H1 (cell line): Measurements from ENCODE around the gene HS3ST6. TPM values are rescaled to one million over a fixed set of nuclear protein-coding genes. Genes with fewer than 3 reads are reported as not detected.
A peak's percentile ranks its signal among the peaks of the same experiment; 100 is the strongest.

ENCODE experiments used
- CTCF ChIA-PET: fragments of 300-600 bp; sonication (Branson Sonifier 250); formaldehyde crosslinking; loops from one replicate; lab custom pipeline; 2021; ENCODE audit not compliant: partially characterized antibody; lab: Charles Lee
- POLR2A ChIA-PET: fragments of 300-600 bp; sonication (Branson Sonifier 250); formaldehyde crosslinking; loops from one replicate; lab custom pipeline; 2021; ENCODE audit warnings: inconsistent platforms; ENCODE audit not compliant: partially characterized antibody; lab: Charles Lee
- DNase-seq, 2 experiments: peaks; one replicate each; pipeline versions ENCODE4 v3.0.0 to v3.0.0-alpha.2; 2010 to 2022; ENCODE audit warnings: low spot score in 2 of 2, low read depth in 1 of 2, mixed read lengths in 1 of 2
- FAIRE-seq: peaks from 2 replicates; lab custom pipeline; 2011; peaks lifted over from hg19 to GRCh38; lab: Jason Lieb, UNC
- H2AFZ ChIP-seq: 2 replicates; pipeline ENCODE4 v1.8.1; 2012; ENCODE audit warnings: low read length, inconsistent platforms
- H2AK5ac ChIP-seq: 2 replicates; pipeline ENCODE4 v1.6.1; 2013; ENCODE audit warnings: low read depth, low read length
- H2BK120ac ChIP-seq: replicated peaks from 2 replicates; pipeline ENCODE3; 2013; ENCODE audit warnings: low read depth, low read length, inconsistent platforms
- H2BK12ac ChIP-seq: 2 replicates; pipeline ENCODE4 v1.6.1; 2013; ENCODE audit warnings: low read depth, low read length
- H2BK15ac ChIP-seq: 2 replicates; pipeline ENCODE4 v1.6.1; 2013; ENCODE audit warnings: low read length
- H2BK20ac ChIP-seq: 2 replicates; pipeline ENCODE4 v1.6.1; 2013; ENCODE audit warnings: low read length
- H2BK5ac ChIP-seq: 2 replicates; pipeline ENCODE4 v1.6.1; 2013; ENCODE audit warnings: low read depth, low read length
- H3K14ac ChIP-seq: 2 replicates; pipeline ENCODE4 v1.6.1; 2013; ENCODE audit warnings: inconsistent platforms; ENCODE audit not compliant: insufficient read length
- H3K18ac ChIP-seq: 2 replicates; pipeline ENCODE4 v1.6.1; 2013; ENCODE audit warnings: low read length; ENCODE audit errors: extremely low read depth
- H3K23ac ChIP-seq: 2 replicates; pipeline ENCODE4 v1.6.1; 2013; ENCODE audit warnings: inconsistent platforms; ENCODE audit not compliant: insufficient read length
- H3K23me2 ChIP-seq: 2 replicates; pipeline ENCODE4 v1.6.1; 2013; ENCODE audit warnings: low read depth, low read length
- H3K27ac ChIP-seq: 2 replicates; pipeline ENCODE4 v1.6.1; 2011; ENCODE audit warnings: low read depth, low read length, inconsistent platforms
- H3K27me3 ChIP-seq, 4 experiments: replicated peaks in 1 of 4; 1 replicate in 1 of 4; 2 replicates in 3 of 4; pipeline versions ENCODE4 v1.6.1 to v1.8.1; 2011 to 2013; ENCODE audit warnings: low read length in 3 of 4, mild to moderate bottlenecking in 3 of 4, inconsistent platforms in 2 of 4, mixed read lengths in 2 of 4, moderate library complexity in 1 of 4; ENCODE audit not compliant: control insufficient read depth in 3 of 4, insufficient read depth in 3 of 4; ENCODE audit errors: extremely low read depth in 1 of 4
- H3K36me3 ChIP-seq, 4 experiments: 2 replicates each; pipeline versions ENCODE4 v1.6.1 to v1.8.1; 2011 to 2013; ENCODE audit warnings: mild to moderate bottlenecking in 4 of 4, low read length in 3 of 4, moderate library complexity in 2 of 4, control low read depth in 1 of 4, inconsistent platforms in 1 of 4; ENCODE audit not compliant: insufficient read depth in 4 of 4, control insufficient read depth in 2 of 4
- H3K4ac ChIP-seq: replicated peaks from 2 replicates; pipeline ENCODE3; 2013; ENCODE audit warnings: low read length, low read depth, mixed read lengths, inconsistent platforms; ENCODE audit not compliant: insufficient read length
- H3K4me1 ChIP-seq, 4 experiments: replicated peaks in 1 of 4; 1 replicate in 1 of 4; 2 replicates in 3 of 4; pipeline versions ENCODE4 v1.6.1 to v1.8.1; 2011 to 2013; ENCODE audit warnings: low read length in 3 of 4, inconsistent platforms in 2 of 4, mixed read lengths in 1 of 4; ENCODE audit not compliant: insufficient read depth in 4 of 4, control insufficient read depth in 3 of 4
- H3K4me2 ChIP-seq, 2 experiments: 2 replicates each; pipeline versions ENCODE4 v1.6.1 to v1.8.1; 2011 to 2013; ENCODE audit warnings: low read depth in 2 of 2, low read length in 2 of 2, control low read depth in 1 of 2, inconsistent platforms in 1 of 2, mild to moderate bottlenecking in 1 of 2; ENCODE audit not compliant: insufficient read depth in 1 of 2
- H3K4me3 ChIP-seq, 4 experiments: fragments of 200-600, 300-600 bp in 1 of 4; sonication (generic), shearing (Covaris generic), sonication (Bioruptor Twin) in 1 of 4; 2 replicates each; pipeline versions ENCODE4 v1.5.1 to v1.8.1; 2011 to 2016; ENCODE audit warnings: low read length in 4 of 4, low read depth in 3 of 4, control low read depth in 2 of 4, inconsistent platforms in 2 of 4, mild to moderate bottlenecking in 2 of 4, mixed read lengths in 1 of 4, moderate library complexity in 1 of 4; ENCODE audit not compliant: insufficient read depth in 2 of 4; ENCODE audit errors: extremely low read depth in 1 of 4
- H3K56ac ChIP-seq: replicated peaks from 2 replicates; pipeline ENCODE3; 2013; ENCODE audit warnings: low read depth, mild to moderate bottlenecking, mixed read lengths, low read length, inconsistent platforms; ENCODE audit not compliant: insufficient read length
- H3K79me1 ChIP-seq: 2 replicates; pipeline ENCODE4 v1.6.1; 2013; ENCODE audit warnings: low read depth, low read length, control low read depth
- H3K79me2 ChIP-seq, 2 experiments: 2 replicates each; pipeline versions ENCODE4 v1.6.1 to v1.8.1; 2012 to 2013; ENCODE audit warnings: low read length in 2 of 2, mild to moderate bottlenecking in 2 of 2, inconsistent platforms in 1 of 2; ENCODE audit not compliant: insufficient read depth in 2 of 2, control insufficient read depth in 1 of 2
- H3K9ac ChIP-seq, 4 experiments: replicated peaks in 1 of 4; 1 replicate in 1 of 4; 2 replicates in 3 of 4; pipeline versions ENCODE4 v1.6.1 to v1.8.1; 2011 to 2013; ENCODE audit warnings: low read depth in 3 of 4, low read length in 3 of 4, control low read depth in 2 of 4, mild to moderate bottlenecking in 2 of 4, moderate library complexity in 2 of 4, inconsistent platforms in 1 of 4; ENCODE audit errors: extremely low read depth in 1 of 4
- H3K9me3 ChIP-seq, 2 experiments: 2 replicates each; pipeline versions ENCODE4 v1.6.1 to v1.8.1; 2012 to 2013; ENCODE audit warnings: mild to moderate bottlenecking in 2 of 2, moderate library complexity in 2 of 2, control low read depth in 1 of 2, inconsistent platforms in 1 of 2, low read depth in 1 of 2, low read length in 1 of 2, mixed read lengths in 1 of 2; ENCODE audit not compliant: insufficient read depth in 2 of 2
- H4K20me1 ChIP-seq, 2 experiments: replicated peaks in 1 of 2; 2 replicates each; pipeline versions ENCODE3 to v1.8.1; 2011 to 2013; ENCODE audit warnings: inconsistent platforms in 2 of 2, low read length in 2 of 2, mild to moderate bottlenecking in 1 of 2; ENCODE audit not compliant: insufficient read depth in 2 of 2, control insufficient read depth in 1 of 2
- H4K5ac ChIP-seq: 2 replicates; pipeline ENCODE4 v1.6.1; 2013; ENCODE audit warnings: low read length, low read depth, mixed read lengths, inconsistent platforms; ENCODE audit not compliant: insufficient read length
- H4K8ac ChIP-seq: 2 replicates; pipeline ENCODE4 v1.8.0; 2013; ENCODE audit warnings: mild to moderate bottlenecking, moderate library complexity, low read length, inconsistent platforms; ENCODE audit not compliant: insufficient read depth; ENCODE audit errors: extremely low read depth
- H4K91ac ChIP-seq: replicated peaks from 2 replicates; pipeline ENCODE3; 2013; ENCODE audit warnings: low read length, mixed read lengths, inconsistent platforms; ENCODE audit not compliant: insufficient read length
- ASH2L ChIP-seq: fragments of 200-600, 300-600 bp; sonication (generic); IDR thresholded peaks from one replicate; pipeline ENCODE4 v1.7.1; 2017; ENCODE audit warnings: low read length
- ATF3 ChIP-seq: IDR thresholded peaks from 2 replicates; pipeline ENCODE4 v1.6.1; 2011; ENCODE audit warnings: low read depth, mild to moderate bottlenecking, low read length; ENCODE audit not compliant: insufficient read depth
- CBX5 ChIP-seq: fragments of 300-800, 300-1000 bp; sonication (generic); IDR thresholded peaks from 2 replicates; pipeline ENCODE4 v1.7.1; 2016; ENCODE audit warnings: antibody characterized with exemption, low read length, low read depth
- CREB1 ChIP-seq: IDR thresholded peaks from 2 replicates; pipeline ENCODE4 v1.6.1; 2012; ENCODE audit warnings: inconsistent platforms
- GTF2F1 ChIP-seq: IDR thresholded peaks from 2 replicates; pipeline ENCODE4 v1.6.1; 2012; ENCODE audit warnings: low read depth, low read length, improper control_type of control experiment, borderline replicate concordance
- KDM1A ChIP-seq: fragments of 200-600, 300-600 bp; sonication (generic); IDR thresholded peaks from 2 replicates; pipeline ENCODE4 v1.7.1; 2016; ENCODE audit warnings: mild to moderate bottlenecking, low read length, borderline replicate concordance
- KDM5A ChIP-seq: fragments of 200-600 bp; IDR thresholded peaks from 2 replicates; pipeline ENCODE4 v1.7.1; 2012; ENCODE audit warnings: mild to moderate bottlenecking, low read length, inconsistent platforms, mixed read lengths
- PHF8 ChIP-seq: fragments of 200-600 bp; sonication (generic); conservative IDR thresholded peaks from 2 replicates; pipeline ENCODE4 v1.7.1; 2012; ENCODE audit warnings: low read depth, mild to moderate bottlenecking, inconsistent platforms, low read length, moderate library complexity
- RAD21 ChIP-seq, 2 experiments: IDR thresholded peaks in 1 of 2; conservative IDR thresholded peaks in 1 of 2; 2 replicates each; pipeline ENCODE4 v1.6.1; 2011; ENCODE audit warnings: low read depth in 2 of 2, low read length in 2 of 2, improper control_type of control experiment in 1 of 2, inconsistent platforms in 1 of 2, mild to moderate bottlenecking in 1 of 2, moderate library complexity in 1 of 2
- SIN3A ChIP-seq, 2 experiments: IDR thresholded peaks in 1 of 2; conservative IDR thresholded peaks in 1 of 2; 2 replicates each; pipeline ENCODE4 v1.6.1; 2011 to 2012; ENCODE audit warnings: low read length in 2 of 2, improper control_type of control experiment in 1 of 2, low read depth in 1 of 2, mild to moderate bottlenecking in 1 of 2
- SP1 ChIP-seq: IDR thresholded peaks from 2 replicates; pipeline ENCODE4 v1.6.1; 2011; ENCODE audit warnings: low read depth, low read length
- TAF7 ChIP-seq: optimal IDR thresholded peaks from 2 replicates; pipeline ENCODE3; 2011; ENCODE audit warnings: low read depth, mild to moderate bottlenecking, inconsistent platforms, low read length, moderate library complexity, borderline replicate concordance
- TBP ChIP-seq: IDR thresholded peaks from 2 replicates; pipeline ENCODE4 v1.6.1; 2011; ENCODE audit warnings: low read depth, low read length, improper control_type of control experiment
- WGBS, 2 experiments: shearing (Covaris generic) in 1 of 2; methylation state at CpG; one replicate each; pipeline versions ENCODE4 v1.1.6 to v1.1.7; 2013 to 2015; ENCODE audit warnings: low lambda C conversion rate in 2 of 2, mixed read lengths in 2 of 2, inconsistent platforms in 1 of 2, low coverage in 1 of 2, missing lambda C conversion rate in 1 of 2; ENCODE audit not compliant: insufficient replicate concordance in 2 of 2, insufficient coverage in 1 of 2, insufficient read length in 1 of 2; ENCODE audit errors: extremely low coverage in 1 of 2, missing lambda C conversion rate in 1 of 2; 5-methylcytosine and 5-hydroxymethylcytosine counted together
- polyA plus RNA-seq, 7 experiments: library from polyadenylated mRNA; depleted of rRNA in 3 of 7; stranded (reverse) in 5 of 7; unstranded in 2 of 7; fragments of >200 nt in 5 of 7; fragments of 200-250 nt in 2 of 7; gene quantifications; 1 replicate in 5 of 7; 2 replicates in 1 of 7; 4 replicates in 1 of 7; pipeline versions ENCODE4 v1.2.1 to v1.2.3, GENCODE V29; 2011 to 2013; ENCODE audit warnings: missing spikeins in 2 of 7, mixed read lengths in 2 of 7
- total RNA-seq: library from RNA; stranded (reverse); fragmentation: NEBNext Ultra II Directional; extraction: Animal tissue kit (Norgen Biotek cat#: 25700); gene quantifications from 2 replicates; pipeline ENCODE4 v1.2.1, GENCODE V29; 2021

The HS3ST6 gene
- total and polyA plus RNA-seq, 2 of the 8 experiments (the other 6 are each of a cell fraction or from before 2014, with no cell fraction given) = 0.36 to 0.39 TPM

GRCh38 chr16:1929105-1929504, 10.9 kb upstream of the HS3ST6 start:
- Histone ChIP-seq H3K9me3 (no peaks in the 10 kb centered on the region), H3K27ac (no peak overlapping the region), H4K20me1 (no peaks in the 10 kb centered on the region), H2BK15ac (no peak overlapping the region), H3K79me1 (no peaks in the 10 kb centered on the region), H2BK12ac (no peak overlapping the region), H4K91ac (no peak overlapping the region), H2BK5ac (no peak overlapping the region), H3K14ac (no peak overlapping the region), H3K4me2 (peak overlapping the region; percentile 52 to 66; a peak in 3 of 4 replicates), H2BK120ac (no peak overlapping the region), H3K9ac (no peak overlapping the region), H3K23ac (no peak overlapping the region), H3K36me3 (no peaks in the 10 kb centered on the region), H3K4ac (no peak overlapping the region), H3K56ac (no peak overlapping the region), H2AK5ac (no peak overlapping the region), H2BK20ac (no peak overlapping the region), H3K23me2 (no peaks in the 10 kb centered on the region), H4K8ac (no peak overlapping the region; the same call in 1 of the 2 replicates), H3K27me3 (peaks cover 0 to 24% (median 13%) of the 10 kb centered on the region in 4 experiments; a peak in 5 of 7 replicates), H4K5ac (no peak overlapping the region), H2AFZ (no peak overlapping the region), H3K79me2 (no peaks in the 10 kb centered on the region), H3K18ac (no peak overlapping the region), H3K4me3 (peak overlapping the region; percentile 21 to 55 (median 36); a peak in 6 of 8 replicates), H3K4me1 (peaks cover 0 to 14% (median 6%) of the 10 kb centered on the region in 4 experiments; a peak in 5 of 7 replicates)
- ChIA-PET POLR2A (interaction anchor here (4.1 kb wide), 1 partner anchor 35 kb away, joined by 27 read pairs; the partner anchor contains the start of gene RPS2), CTCF (interaction anchor here (0.7 to 8.0 kb wide), 24 partner anchors 9 to 145 kb away, joined by 3 to 75 read pairs (median 4); partner anchors contain the start of genes MSRB1, RNF151 and RPS2)
- DNase-seq (no peak), FAIRE-seq (no peak)
- no peak for TF ChIP-seq TBP
- no peak for TF ChIP-seq RAD21 (IDR thresholded peaks at IDR 0.05 in 1 of 2, conservative IDR thresholded peaks at IDR 0.05 in 1 of 2; ENCODE audit: low read depth in 2 of 2, low read length in 2 of 2)
- no peak for TF ChIP-seq SP1
- no peak for TF ChIP-seq GTF2F1
- TF ChIP-seq KDM1A = no peak
- no peak for TF ChIP-seq KDM5A
- no peak for TF ChIP-seq SIN3A (conservative IDR thresholded peaks at IDR 0.05 in 1 of 2, IDR thresholded peaks at IDR 0.05 in 1 of 2; ENCODE audit: low read depth in 1 of 2, low read length in 2 of 2)
- no peak for TF ChIP-seq TAF7
- TF ChIP-seq CREB1 = no peak
- no peak for TF ChIP-seq PHF8
- TF ChIP-seq ATF3 = no peak
- TF ChIP-seq CBX5 = no peak
- no peak for TF ChIP-seq ASH2L
- WGBS, 2 experiments = 18% methylated on average over 6 of the region's 11 CpGs; no CpG with 5 or more reads in 1 of the 2 experiments
